HUES6 (cell line): ENCODE data around the gene FBLN2.

ENCODE experiments used
- H3K27ac ChIP-seq: 2 replicates; pipeline ENCODE4 v1.7.0; 2013; ENCODE audit warnings: low read depth, mild to moderate bottlenecking, low read length, inconsistent platforms
- H3K27me3 ChIP-seq: 2 replicates; pipeline ENCODE4 v1.6.1; 2013; ENCODE audit warnings: low read length; ENCODE audit not compliant: control insufficient read depth, insufficient read depth
- H3K36me3 ChIP-seq: 2 replicates; pipeline ENCODE4 v1.6.1; 2013; ENCODE audit warnings: low read length; ENCODE audit not compliant: control insufficient read depth, insufficient read depth
- H3K4me1 ChIP-seq: 2 replicates; pipeline ENCODE4 v1.6.1; 2013; ENCODE audit warnings: low read length; ENCODE audit not compliant: control insufficient read depth, insufficient read depth
- H3K4me3 ChIP-seq: 2 replicates; pipeline ENCODE4 v1.5.1; 2013; ENCODE audit warnings: low read depth, low read length
- H3K9ac ChIP-seq: one replicate; pipeline ENCODE4 v1.6.1; 2013; ENCODE audit warnings: mild to moderate bottlenecking, low read length
- H3K9me3 ChIP-seq: 2 replicates; pipeline ENCODE4 v1.6.1; 2013; ENCODE audit warnings: low read depth, low read length; ENCODE audit not compliant: control insufficient read depth, insufficient read depth

FBLN2 gene

DNA sequence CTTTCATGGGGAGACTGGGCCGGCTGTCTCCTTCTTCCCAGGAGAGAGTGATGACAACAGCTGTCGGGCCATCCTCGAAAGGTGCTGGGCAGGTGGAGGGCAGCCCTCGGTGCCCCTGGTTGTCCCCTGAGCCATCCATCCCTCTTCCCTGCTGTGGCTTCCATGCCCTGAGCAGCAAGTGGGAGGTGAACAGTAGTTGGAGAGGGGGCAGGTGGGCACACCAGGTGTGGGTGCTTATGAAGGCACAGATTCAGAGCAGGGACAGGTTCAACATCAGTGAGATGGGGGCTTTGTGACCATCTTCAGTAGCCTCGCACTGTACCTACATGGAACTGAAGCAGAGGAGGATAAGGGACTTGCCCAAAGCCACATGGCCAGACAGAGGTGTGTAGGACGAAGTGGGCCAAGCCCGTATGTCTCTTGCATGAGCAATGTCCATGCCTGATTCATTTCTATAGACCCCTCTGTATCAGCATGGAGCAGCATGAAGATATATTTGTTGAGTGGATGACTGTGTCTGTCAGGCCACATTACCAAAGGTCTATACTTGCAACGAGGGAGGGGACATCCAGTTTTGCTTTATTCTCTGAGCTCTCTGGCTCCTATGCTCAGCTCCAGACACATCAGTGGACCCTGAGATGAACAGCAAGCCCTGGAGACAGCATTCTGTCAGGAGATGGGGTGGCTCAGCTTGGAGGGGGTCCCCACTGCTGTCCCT, 107.8 kb downstream of the FBLN2 start:
- no peak overlapping the region for H3K4me3 ChIP-seq
- H3K9ac ChIP-seq, result no peak overlapping the region
- H3K9me3 ChIP-seq, result no peaks in the 10 kb centered on the region
- H3K27ac ChIP-seq, result no peak overlapping the region
- H3K4me1 ChIP-seq, result peaks cover 11% of the 10 kb centered on the region
- no peaks in the 10 kb centered on the region for H3K36me3 ChIP-seq
- H3K27me3 ChIP-seq, result peaks cover 51% of the 10 kb centered on the region

DNA sequence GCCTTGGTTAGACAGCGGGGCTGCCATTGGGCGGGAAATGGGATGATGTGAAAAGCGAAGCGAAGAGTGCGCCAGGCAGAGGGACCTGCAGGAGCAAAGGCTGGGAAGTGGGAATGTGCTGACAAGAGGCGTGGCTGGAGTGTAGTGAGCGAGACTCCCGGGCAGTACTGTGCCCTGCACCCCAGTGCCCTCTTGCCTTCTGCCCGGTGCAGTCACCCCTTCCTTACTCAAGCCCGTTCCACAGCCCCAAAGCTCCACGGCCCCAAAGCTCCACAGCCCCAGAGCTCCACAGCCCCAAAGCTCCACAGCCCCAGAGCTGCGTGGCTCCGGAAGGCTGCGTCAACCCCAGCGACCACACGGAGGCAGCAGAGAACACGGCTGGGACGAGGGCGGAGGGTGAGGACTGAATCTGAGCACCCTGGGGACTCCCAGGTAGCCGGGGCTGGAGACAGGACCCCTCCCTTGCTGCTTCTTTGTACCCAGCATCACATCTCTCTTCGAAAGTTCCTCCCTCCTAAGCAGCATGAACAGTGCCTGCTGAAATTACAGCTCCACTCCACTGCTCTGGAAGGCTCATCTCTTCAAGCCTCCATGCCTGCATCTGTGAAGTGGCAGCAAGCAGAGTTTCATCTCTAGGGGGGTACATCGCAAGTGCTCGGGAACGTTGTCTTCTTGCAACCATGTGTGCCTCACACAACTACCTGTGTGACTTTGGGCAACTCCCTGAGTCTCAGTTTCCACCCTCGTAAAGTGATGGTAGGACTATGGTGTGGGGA, 108.9 kb downstream of the FBLN2 start:
- Histone ChIP-seq H3K9me3 (no peaks in the 10 kb centered on the region; the same call in 1 of the 2 replicates), H3K9ac (no peak overlapping the region), H3K27ac (no peak overlapping the region), H3K36me3 (no peaks in the 10 kb centered on the region), H3K4me1 (peaks cover 11% of the 10 kb centered on the region), H3K27me3 (peaks cover 50% of the 10 kb centered on the region), H3K4me3 (peak overlapping the region; percentile 42; the same call in 1 of the 2 replicates)

DNA sequence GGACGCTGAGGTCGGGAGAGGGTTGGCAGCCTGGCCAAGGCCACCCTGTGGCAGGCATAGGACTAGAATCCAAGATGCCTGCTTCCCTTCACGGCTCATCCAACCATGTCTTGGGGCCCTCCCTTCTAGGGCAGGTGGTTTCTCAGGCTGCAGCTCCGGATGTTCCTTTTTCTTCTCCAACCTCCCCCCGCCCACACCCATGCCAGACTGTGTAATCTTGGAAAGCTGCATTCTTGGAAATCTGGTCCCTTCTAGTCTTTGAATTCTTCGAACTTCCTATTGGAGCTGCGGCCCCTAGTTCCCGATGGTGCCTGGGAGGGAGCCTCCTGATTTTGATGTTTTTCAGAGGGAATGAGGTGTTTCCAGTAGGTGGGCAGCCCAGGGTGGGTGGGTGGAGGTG, 109.8 kb downstream of the FBLN2 start:
- no peaks in the 10 kb centered on the region; the same call in 1 of the 2 replicates for H3K9me3 ChIP-seq
- H3K4me3 ChIP-seq, result no peak overlapping the region
- H3K4me1 ChIP-seq, result peaks cover 11% of the 10 kb centered on the region
- H3K9ac ChIP-seq, result no peak overlapping the region
- no peaks in the 10 kb centered on the region for H3K36me3 ChIP-seq
- peaks cover 46% of the 10 kb centered on the region for H3K27me3 ChIP-seq
- H3K27ac ChIP-seq, result no peak overlapping the region

DNA sequence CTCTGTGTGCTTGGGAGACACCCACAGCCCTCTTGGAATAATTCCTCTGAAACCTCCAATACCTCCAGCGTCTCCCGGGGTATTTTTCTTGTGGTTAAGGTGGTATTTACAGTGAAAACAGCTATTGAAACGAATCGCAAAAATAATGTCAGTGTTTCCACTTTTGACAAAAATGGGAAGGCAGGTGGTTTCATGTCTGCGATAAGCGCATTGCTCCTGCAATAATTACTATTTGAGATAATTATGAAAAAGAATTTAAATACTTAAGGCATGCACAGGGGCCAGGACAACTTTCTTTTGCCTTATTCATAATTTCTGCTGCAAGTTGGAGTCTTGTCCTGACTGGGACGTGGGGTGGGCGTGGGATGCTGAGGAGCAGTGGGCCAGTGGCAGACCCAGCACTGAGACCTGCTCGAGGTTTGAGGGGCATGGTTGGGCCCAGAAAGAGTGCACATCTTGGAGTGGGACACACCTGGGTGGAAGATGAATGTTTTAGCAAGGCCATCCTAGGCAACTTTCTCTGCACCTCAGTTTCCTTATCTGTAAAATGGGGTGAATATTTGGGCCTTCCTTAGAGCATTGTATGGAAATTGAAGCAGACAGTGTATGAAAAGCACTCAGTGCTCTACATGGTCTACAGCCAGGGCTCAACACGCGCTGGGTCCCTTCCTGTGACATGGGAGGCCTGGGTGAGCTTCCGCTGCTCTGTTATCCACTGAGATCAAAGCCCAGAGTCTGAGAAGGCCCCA, 110.5 kb downstream of the FBLN2 start:
- no peaks in the 10 kb centered on the region for H3K36me3 ChIP-seq
- no peak overlapping the region for H3K27ac ChIP-seq
- no peak overlapping the region for H3K9ac ChIP-seq
- H3K4me3 ChIP-seq, result no peak overlapping the region
- H3K9me3 ChIP-seq, result no peaks in the 10 kb centered on the region; the same call in 1 of the 2 replicates
- H3K4me1 ChIP-seq, result peaks cover 11% of the 10 kb centered on the region
- peaks cover 39% of the 10 kb centered on the region for H3K27me3 ChIP-seq

DNA sequence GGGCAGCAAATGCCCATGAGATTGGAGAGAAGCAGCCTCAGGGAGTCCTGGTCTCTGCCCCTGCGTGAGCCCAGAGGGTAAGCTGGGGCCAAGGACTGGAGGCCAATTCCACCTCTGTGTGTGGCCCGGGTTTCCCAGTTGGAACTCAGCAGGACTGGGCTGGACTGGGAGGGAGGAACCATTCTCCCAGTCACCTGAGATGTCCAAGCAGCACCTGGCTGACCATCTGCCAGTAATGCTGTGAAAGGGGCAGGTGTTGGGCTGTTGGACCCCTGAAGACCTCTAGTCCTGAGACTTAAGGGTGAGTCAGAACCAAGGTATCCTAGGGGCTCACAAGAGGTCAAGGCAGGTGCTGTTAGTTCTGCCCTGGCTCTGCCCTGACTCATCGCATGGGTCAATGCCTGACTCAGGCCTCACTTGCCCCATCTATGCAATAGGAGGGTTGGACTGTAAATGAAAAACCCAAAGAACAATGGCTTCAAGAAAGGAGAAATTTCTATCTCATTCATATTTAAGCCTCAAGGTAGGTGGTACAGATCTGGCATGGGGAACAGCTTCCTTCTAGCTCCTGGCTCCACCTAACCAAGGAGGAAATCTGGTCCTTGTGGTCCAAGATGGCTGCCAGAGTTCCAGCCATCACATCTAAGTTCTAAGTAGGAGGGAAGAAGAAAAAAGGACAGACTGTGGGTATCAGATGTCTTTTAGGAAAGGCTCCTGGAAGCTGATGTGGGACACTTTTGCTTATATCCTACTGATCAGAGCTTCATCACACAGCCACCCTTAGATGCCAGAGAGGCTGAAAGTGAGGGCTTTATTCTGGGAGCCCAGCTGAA, 111.3 kb downstream of the FBLN2 start:
- Histone ChIP-seq H3K36me3 (no peaks in the 10 kb centered on the region), H3K9me3 (no peaks in the 10 kb centered on the region; the same call in 1 of the 2 replicates), H3K4me3 (no peak overlapping the region), H3K9ac (no peak overlapping the region), H3K27ac (no peak overlapping the region), H3K27me3 (peaks cover 32% of the 10 kb centered on the region), H3K4me1 (peaks cover 11% of the 10 kb centered on the region)

DNA sequence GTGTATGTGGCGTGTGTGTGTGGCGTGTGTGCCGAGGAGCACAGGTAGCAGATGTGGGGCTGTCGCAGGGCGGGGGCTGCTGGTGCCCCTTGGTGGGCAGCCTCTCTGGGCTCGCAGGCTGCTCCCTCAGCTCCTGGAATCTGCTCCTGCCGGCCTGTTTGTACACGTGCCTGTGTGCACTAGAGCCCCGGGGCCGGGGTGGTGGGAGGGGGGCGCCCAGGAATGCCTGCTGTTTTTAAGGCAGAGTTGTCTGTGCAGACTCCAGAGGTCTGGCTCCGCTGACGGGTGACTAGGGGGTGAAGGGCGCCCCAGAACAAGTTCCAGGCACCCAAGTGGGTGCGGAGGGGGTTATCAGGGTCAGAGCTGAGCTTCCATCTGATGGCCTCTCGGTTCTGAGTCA, 112.2 kb downstream of the FBLN2 start:
- Histone ChIP-seq H3K27me3 (peaks cover 24% of the 10 kb centered on the region), H3K36me3 (no peaks in the 10 kb centered on the region), H3K9me3 (no peaks in the 10 kb centered on the region; the same call in 1 of the 2 replicates), H3K4me3 (no peak overlapping the region), H3K9ac (no peak overlapping the region), H3K27ac (no peak overlapping the region), H3K4me1 (peaks cover 7% of the 10 kb centered on the region; the same call in 1 of the 2 replicates)

DNA sequence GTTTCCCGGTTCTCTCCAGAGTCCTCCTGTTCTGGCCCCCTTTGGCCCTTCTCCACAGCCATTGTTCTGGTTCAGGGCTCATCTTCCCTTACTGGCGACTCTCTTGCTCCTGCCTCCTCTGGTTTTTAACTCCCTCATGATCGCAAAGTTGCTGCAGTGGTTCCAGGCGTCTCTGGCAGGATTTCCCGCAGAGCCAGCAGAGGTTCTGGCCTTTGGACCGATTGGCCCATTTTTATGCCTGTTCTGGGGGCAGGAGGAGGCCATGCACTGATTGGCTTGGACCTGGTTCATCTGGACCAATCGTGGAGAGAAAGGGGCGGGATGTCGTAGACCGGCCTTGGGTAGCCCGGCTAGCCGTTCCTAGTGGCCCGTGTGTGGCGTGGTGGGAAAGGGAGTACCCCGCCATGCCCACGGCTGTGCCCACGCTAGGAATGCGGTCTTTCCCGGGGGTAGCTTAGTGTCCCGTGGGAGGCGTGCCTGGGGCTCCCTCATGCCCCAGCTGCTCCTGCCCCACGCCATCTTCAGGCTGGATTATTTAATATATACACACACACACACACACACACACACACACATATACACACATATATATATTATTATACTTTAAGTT, 113.4 kb downstream of the FBLN2 start:
- H3K27ac ChIP-seq, result no peak overlapping the region

DNA sequence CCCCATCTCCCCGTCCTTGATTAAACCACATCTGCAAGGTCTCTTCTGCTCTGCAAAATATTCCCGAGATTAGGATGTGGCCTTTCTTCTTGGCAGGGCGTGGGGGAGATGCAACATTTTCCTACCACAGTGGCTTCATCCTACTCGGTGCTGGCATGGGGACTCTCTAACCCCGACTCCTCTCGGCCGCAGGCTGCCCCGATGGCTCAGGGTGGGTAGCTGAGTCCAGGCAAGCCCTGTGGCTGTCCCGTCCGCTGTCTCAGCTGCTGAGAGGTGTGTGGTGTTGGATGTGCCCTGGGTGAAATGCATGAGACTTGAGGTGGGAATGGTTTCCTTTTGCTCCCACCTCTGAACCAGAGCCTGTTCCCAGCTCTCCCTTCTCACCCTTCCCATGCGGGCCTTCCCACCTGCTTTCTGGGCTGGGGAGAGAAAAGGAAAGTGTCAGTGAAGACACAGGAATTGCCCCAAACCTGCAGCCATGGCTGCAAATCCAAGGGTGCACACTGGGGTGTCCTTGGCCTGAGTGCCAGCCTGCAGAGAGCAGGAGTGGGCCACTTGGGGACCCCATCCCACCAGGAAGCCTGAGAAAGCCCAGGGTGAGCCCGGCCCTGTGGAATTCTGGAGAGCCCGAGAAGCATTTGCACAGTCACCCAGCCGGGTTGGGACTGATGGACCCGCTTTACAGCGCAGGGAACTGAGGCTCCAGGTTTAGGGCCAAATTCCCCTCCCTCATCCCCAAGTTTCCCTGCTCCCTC, 115.0 kb downstream of the FBLN2 start:
- H3K9ac ChIP-seq, result no peak overlapping the region
- peaks cover 9% of the 10 kb centered on the region; the same call in 1 of the 2 replicates for H3K4me1 ChIP-seq
- H3K27ac ChIP-seq, result no peak overlapping the region
- no peaks in the 10 kb centered on the region for H3K36me3 ChIP-seq
- H3K4me3 ChIP-seq, result no peak overlapping the region
- no peaks in the 10 kb centered on the region; the same call in 1 of the 2 replicates for H3K9me3 ChIP-seq
- no peaks in the 10 kb centered on the region for H3K27me3 ChIP-seq

More for the DNA sequence above, 113.4 kb downstream of the FBLN2 start:
- H3K4me3 ChIP-seq, result no peak overlapping the region
- H3K27me3 ChIP-seq, result peaks cover 11% of the 10 kb centered on the region
- H3K4me1 ChIP-seq, result peaks cover 12% of the 10 kb centered on the region; the same call in 1 of the 2 replicates
- no peaks in the 10 kb centered on the region; the same call in 1 of the 2 replicates for H3K9me3 ChIP-seq
- no peak overlapping the region for H3K9ac ChIP-seq
- H3K36me3 ChIP-seq, result no peaks in the 10 kb centered on the region

DNA sequence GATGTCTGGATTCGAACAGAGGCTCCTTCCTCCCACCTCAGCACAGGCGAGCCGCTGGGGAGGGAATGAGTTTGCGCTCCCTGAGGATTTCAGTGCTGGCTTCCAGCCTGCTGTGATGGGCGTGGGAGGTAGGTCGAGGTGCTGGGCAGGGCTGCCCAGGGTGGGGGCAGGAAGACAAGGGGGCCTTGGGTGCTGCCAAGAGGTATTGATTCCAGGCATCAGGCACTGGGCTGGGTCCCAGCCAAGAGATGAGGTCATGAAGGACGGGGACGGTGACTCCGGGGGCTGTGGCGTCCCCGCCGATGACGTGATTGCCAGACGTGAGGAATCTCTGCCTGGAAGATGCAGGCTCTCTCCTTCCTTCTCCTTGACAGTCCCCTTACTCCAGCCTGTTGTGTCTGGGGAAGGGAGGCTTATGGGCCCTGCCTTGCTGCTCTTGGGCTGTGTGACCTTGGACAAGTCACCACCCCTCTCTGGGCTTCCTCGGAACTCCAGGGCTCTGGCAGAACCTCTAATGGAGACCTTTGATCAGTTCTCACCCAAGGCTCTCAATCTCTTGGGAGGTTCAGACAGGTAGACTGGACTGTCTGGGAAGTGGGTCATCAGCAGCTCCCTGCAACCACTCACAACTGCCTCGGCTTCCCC, 116.8 kb downstream of the FBLN2 start:
- Histone ChIP-seq H3K9ac (no peak overlapping the region), H3K9me3 (no peaks in the 10 kb centered on the region; the same call in 1 of the 2 replicates), H3K27ac (no peak overlapping the region), H3K36me3 (no peaks in the 10 kb centered on the region), H3K4me3 (no peak overlapping the region), H3K4me1 (peaks cover 9% of the 10 kb centered on the region; the same call in 1 of the 2 replicates), H3K27me3 (no peaks in the 10 kb centered on the region)
